HepG2 (cell line): ENCODE data around the gene MYD88. TPM values are rescaled to one million over a fixed set of nuclear protein-coding genes. Genes with fewer than 3 reads are reported as not detected.

Experiments
- FOXA1 ChIP-seq, 2 experiments: fragments of 450-650 bp in 1 of 2; sonication (generic) in 1 of 2; formaldehyde crosslinking in 1 of 2; IDR thresholded peaks; 2 replicates each; pipeline versions ENCODE4 v1.4.0 to v1.6.1; 2016 to 2020; ENCODE audit warnings: missing genetic modification reagents in 1 of 2
- GABPB1 ChIP-seq: IDR thresholded peaks from 2 replicates; pipeline ENCODE4 v1.6.1; 2016; ENCODE audit warnings: mild to moderate bottlenecking, missing genetic modification reagents, moderate library complexity, missing compliant biosample characterization
- HMGA1 ChIP-seq: sonication (generic); formaldehyde crosslinking; conservative IDR thresholded peaks from 2 replicates; pipeline ENCODE4 v1.4.0; 2020; ENCODE audit warnings: missing genetic modification reagents
- KAT2B ChIP-seq: fragments of 150-350 bp; IDR thresholded peaks from 2 replicates; pipeline ENCODE4 v1.6.1; 2014; ENCODE audit warnings: low read depth, low read length, borderline replicate concordance
- LCORL ChIP-seq, 2 experiments: fragments of 450-650 bp in 1 of 2; sonication (generic) in 1 of 2; formaldehyde crosslinking in 1 of 2; IDR thresholded peaks; 2 replicates each; pipeline versions ENCODE4 v1.5.0 to v1.6.1; 2017 to 2020; ENCODE audit warnings: antibody characterized with exemption in 1 of 2, missing genetic modification reagents in 1 of 2
- MEIS2 ChIP-seq: sonication (generic); formaldehyde crosslinking; IDR thresholded peaks from 2 replicates; pipeline ENCODE4 v1.9.0; 2021; ENCODE audit warnings: mild to moderate bottlenecking, missing genetic modification reagents
- MLX ChIP-seq: IDR thresholded peaks from 2 replicates; pipeline ENCODE4 v1.6.1; 2016
- NFATC3 ChIP-seq: sonication (generic); formaldehyde crosslinking; IDR thresholded peaks from 2 replicates; pipeline ENCODE4 v1.5.1; 2020; ENCODE audit warnings: mild to moderate bottlenecking, missing genetic modification reagents
- NFKBIZ ChIP-seq: IDR thresholded peaks from 2 replicates; pipeline ENCODE4 v1.6.1; 2018; ENCODE audit warnings: missing genetic modification reagents, missing compliant biosample characterization
- NRL ChIP-seq: sonication (generic); formaldehyde crosslinking; IDR thresholded peaks from 2 replicates; pipeline ENCODE4 v1.5.0; 2020; ENCODE audit warnings: missing genetic modification reagents, mild to moderate bottlenecking, moderate library complexity, borderline replicate concordance
- PHF8 ChIP-seq: sonication (generic); formaldehyde crosslinking; IDR thresholded peaks from 2 replicates; pipeline ENCODE4 v1.5.0; 2020; ENCODE audit warnings: missing genetic modification reagents
- REL ChIP-seq: sonication (generic); formaldehyde crosslinking; conservative IDR thresholded peaks from 2 replicates; pipeline ENCODE4 v1.8.0; 2022; ENCODE audit warnings: mild to moderate bottlenecking, missing genetic modification reagents, moderate library complexity
- RXRB ChIP-seq: IDR thresholded peaks from 2 replicates; pipeline ENCODE4 v1.6.1; 2016; ENCODE audit warnings: borderline replicate concordance, missing genetic modification reagents, missing compliant biosample characterization
- SMYD3 ChIP-seq: sonication (generic); formaldehyde crosslinking; IDR thresholded peaks from 2 replicates; pipeline ENCODE4 v1.8.1; 2023; ENCODE audit warnings: mild to moderate bottlenecking, missing genetic modification reagents
- SNAI1 ChIP-seq: sonication (generic); formaldehyde crosslinking; IDR thresholded peaks from 2 replicates; pipeline ENCODE4 v1.5.0; 2020; ENCODE audit warnings: mild to moderate bottlenecking, missing genetic modification reagents, borderline replicate concordance
- TBL1XR1 ChIP-seq: fragments of 150-350 bp; IDR thresholded peaks from 2 replicates; pipeline ENCODE4 v1.6.1; 2014; ENCODE audit warnings: borderline replicate concordance, low read length; ENCODE audit not compliant: partially characterized antibody
- TCF12 ChIP-seq, 2 experiments: fragments of 450-650 bp in 1 of 2; sonication (generic) in 1 of 2; formaldehyde crosslinking in 1 of 2; IDR thresholded peaks; 2 replicates each; pipeline versions ENCODE4 v1.6.1 to v1.8.0; 2017 to 2022; ENCODE audit warnings: antibody characterized with exemption in 1 of 2, mild to moderate bottlenecking in 1 of 2, missing genetic modification reagents in 1 of 2, moderate library complexity in 1 of 2
- ZFP41 ChIP-seq: sonication (generic); formaldehyde crosslinking; IDR thresholded peaks from 2 replicates; pipeline ENCODE4 v1.4.0; 2020; ENCODE audit warnings: mild to moderate bottlenecking, missing genetic modification reagents, borderline replicate concordance
- ZFP82 ChIP-seq: sonication (generic); formaldehyde crosslinking; IDR thresholded peaks from 2 replicates; pipeline ENCODE4 v1.5.1; 2020; ENCODE audit warnings: mild to moderate bottlenecking, missing genetic modification reagents, borderline replicate concordance
- ZFP91 ChIP-seq: sonication (generic); formaldehyde crosslinking; IDR thresholded peaks from 2 replicates; pipeline ENCODE4 v1.9.0; 2022; ENCODE audit warnings: missing genetic modification reagents, mild to moderate bottlenecking, borderline replicate concordance
- ZNF7 ChIP-seq: IDR thresholded peaks from 2 replicates; pipeline ENCODE4 v1.6.1; 2016; ENCODE audit warnings: missing biosample characterization, missing genetic modification reagents
- ZNF879 ChIP-seq: sonication (generic); formaldehyde crosslinking; IDR thresholded peaks from 2 replicates; pipeline ENCODE4 v1.8.1; 2023; ENCODE audit warnings: missing genetic modification reagents
- polyA plus RNA-seq, 8 experiments: library from polyadenylated mRNA; depleted of rRNA in 3 of 8; stranded (reverse) in 7 of 8; unstranded in 1 of 8; fragments of >200 nt; fragmentation: Illumina TruSeq in 4 of 8; extraction: Trizol in 4 of 8; gene quantifications; 2 replicates each; pipeline versions ENCODE4 v1.2.1 to v1.2.3, GENCODE V29; 2011 to 2016; ENCODE audit warnings: low read depth in 4 of 8, missing spikeins in 1 of 8, mixed read lengths in 1 of 8; ENCODE audit not compliant: insufficient read depth in 1 of 8
- total RNA-seq, 5 experiments: library from RNA; depleted of rRNA; stranded (reverse); fragments of >200 nt; fragmentation: Illumina TruSeq; extraction: Trizol; gene quantifications; 2 replicates each; pipeline ENCODE4 v1.2.3, GENCODE V29; 2016; ENCODE audit warnings: low read depth in 1 of 5
- TF ChIP-seq, protein P1 (sequence below): sonication (generic); IDR thresholded peaks from 2 replicates; pipeline ENCODE4 v1.6.1; 2016; ENCODE audit warnings: low read depth, borderline replicate concordance
- TF ChIP-seq, protein P2 (sequence below): sonication (generic); formaldehyde crosslinking; conservative IDR thresholded peaks from 2 replicates; pipeline ENCODE4 v1.4.0; 2020; ENCODE audit warnings: missing genetic modification reagents

The MYD88 gene
- total and polyA plus RNA-seq, 2 of the 13 experiments (the other 11 are each of a cell fraction or from before 2014, with no cell fraction given): 7.6 to 32.7 TPM

- TF ChIP-seq KAT2B (no peak), ZNF7 (CRISPR knock-in tag) (0 out of 2 replicates have a peak, but pooled peaks have one; percentile 13), FOXA1 (IDR thresholded peaks at IDR 0.05) (no peak), FOXA1 (CRISPR knock-in tag; IDR thresholded peaks at IDR 0.05) (no peak), NFKBIZ (no peak), GABPB1 (CRISPR knock-in tag) (peak; percentile 80), SMYD3 (no peak), ZFP91 (CRISPR knock-in tag) (peak; percentile 29; the same call in 1 of the 2 replicates), SNAI1 (CRISPR knock-in tag) (no peak), NFATC3 (CRISPR knock-in tag) (no peak), RXRB (CRISPR knock-in tag) (peak; percentile 56; the same call in 1 of the 2 replicates), TCF12 (IDR thresholded peaks at IDR 0.05) (no peak), TCF12 (CRISPR knock-in tag; IDR thresholded peaks at IDR 0.05) (no peak), MLX (CRISPR knock-in tag) (no peak), TBL1XR1 (no peak), PHF8 (CRISPR knock-in tag) (peak; percentile 78), ZFP82 (CRISPR knock-in tag) (peak; percentile 42; the same call in 1 of the 2 replicates), LCORL (IDR thresholded peaks at IDR 0.05) (0 out of 2 replicates have a peak, but pooled peaks have one; percentile 17), LCORL (CRISPR knock-in tag; IDR thresholded peaks at IDR 0.05) (peak; percentile 54; the same call in 1 of the 2 replicates), ZNF879 (CRISPR knock-in tag) (no peak), MEIS2 (CRISPR knock-in tag) (no peak), REL (CRISPR knock-in tag) (no peak), HMGA1 (CRISPR knock-in tag) (no peak), NRL (no peak; the same call in 1 of the 2 replicates), ZFP41 (CRISPR knock-in tag) (no peak)
- TF ChIP-seq, protein P1, sequence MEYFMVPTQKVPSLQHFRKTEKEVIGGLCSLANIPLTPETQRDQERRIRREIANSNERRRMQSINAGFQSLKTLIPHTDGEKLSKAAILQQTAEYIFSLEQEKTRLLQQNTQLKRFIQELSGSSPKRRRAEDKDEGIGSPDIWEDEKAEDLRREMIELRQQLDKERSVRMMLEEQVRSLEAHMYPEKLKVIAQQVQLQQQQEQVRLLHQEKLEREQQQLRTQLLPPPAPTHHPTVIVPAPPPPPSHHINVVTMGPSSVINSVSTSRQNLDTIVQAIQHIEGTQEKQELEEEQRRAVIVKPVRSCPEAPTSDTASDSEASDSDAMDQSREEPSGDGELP: no peak
- TF ChIP-seq, protein P2, sequence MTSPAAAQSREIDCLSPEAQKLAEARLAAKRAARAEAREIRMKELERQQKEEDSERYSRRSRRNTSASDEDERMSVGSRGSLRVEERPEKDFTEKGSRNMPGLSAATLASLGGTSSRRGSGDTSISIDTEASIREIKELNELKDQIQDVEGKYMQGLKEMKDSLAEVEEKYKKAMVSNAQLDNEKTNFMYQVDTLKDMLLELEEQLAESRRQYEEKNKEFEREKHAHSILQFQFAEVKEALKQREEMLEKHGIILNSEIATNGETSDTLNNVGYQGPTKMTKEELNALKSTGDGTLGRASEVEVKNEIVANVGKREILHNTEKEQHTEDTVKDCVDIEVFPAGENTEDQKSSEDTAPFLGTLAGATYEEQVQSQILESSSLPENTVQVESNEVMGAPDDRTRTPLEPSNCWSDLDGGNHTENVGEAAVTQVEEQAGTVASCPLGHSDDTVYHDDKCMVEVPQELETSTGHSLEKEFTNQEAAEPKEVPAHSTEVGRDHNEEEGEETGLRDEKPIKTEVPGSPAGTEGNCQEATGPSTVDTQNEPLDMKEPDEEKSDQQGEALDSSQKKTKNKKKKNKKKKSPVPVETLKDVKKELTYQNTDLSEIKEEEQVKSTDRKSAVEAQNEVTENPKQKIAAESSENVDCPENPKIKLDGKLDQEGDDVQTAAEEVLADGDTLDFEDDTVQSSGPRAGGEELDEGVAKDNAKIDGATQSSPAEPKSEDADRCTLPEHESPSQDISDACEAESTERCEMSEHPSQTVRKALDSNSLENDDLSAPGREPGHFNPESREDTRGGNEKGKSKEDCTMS (CRISPR knock-in tag): no peak
These were observed 1.5 kb upstream of the MYD88 start, which contains the start of gene ACAA1 (continued) for GRCh38 chr3:38136777-38137614.
